T-helper 1 cell treated with Interleukin-12 subunit alpha and Interleukin-12 subunit beta and Interleukin-4 antibody, amounts not matched to agents 30 ng/mL and 1 ng/mL, for 36 hours (primary cell): ENCODE measurements around the gene ACE2. TPM values are rescaled to one million over a fixed set of nuclear protein-coding genes. Genes with fewer than 3 reads are reported as not detected.

Experiments used
- intact Hi-C: fragments of 100-400 bp; cut with micrococcal nuclease; formaldehyde crosslinking; loops from one replicate; pipeline ENCODE4 v1.15.1; 2024
- total RNA-seq: library from RNA; stranded (reverse); gene quantifications from 2 replicates; pipeline ENCODE4 v1.2.3, GENCODE V29; 2022

ACE2 gene
- total RNA-seq, 1 donor from 2014 or later: not detected

- intact Hi-C loops: no loop called here
Observed at GRCh38 chrX:15515931-15516330, 84.8 kb downstream of the ACE2 start.

DNA sequence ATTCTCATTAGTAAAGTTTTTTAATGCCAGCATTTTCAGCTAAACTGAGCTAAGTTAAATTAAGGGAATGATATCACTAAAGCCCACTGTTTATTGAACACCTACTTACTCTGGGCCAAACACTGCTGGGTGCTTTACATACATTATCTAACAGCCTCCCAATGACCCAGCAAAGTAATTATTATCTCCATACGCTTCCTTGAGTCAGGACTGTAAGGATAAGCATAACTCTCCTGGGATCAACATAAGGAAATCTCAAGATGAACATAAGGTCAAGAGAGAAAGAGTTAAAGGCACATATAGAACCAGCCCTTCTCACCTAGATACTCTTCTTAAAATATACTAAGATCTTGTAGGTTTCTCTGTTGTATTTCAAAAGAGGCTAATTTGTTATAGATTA is 86.5 kb downstream of the ACE2 start:
- intact Hi-C loops: no loop called here

- intact Hi-C loops: no loop called here
Observed at GRCh38 chrX:15512401-15512965, 88.3 kb downstream of the ACE2 start.

GRCh38 chrX:15511563-15511962 is 89.2 kb downstream of the ACE2 start:
- intact Hi-C loops: no loop called here

Other genes starting within 250 kb of the ACE2 start
- gene VEGFD, start 216.5 kb downstream of the ACE2 start, total RNA-seq: not detected in 2 replicates
- gene PIR, start 107.6 kb downstream of the ACE2 start, total RNA-seq: 9.3 and 10.7 TPM in 2 replicates
- not detected in 2 replicates for gene BMX, start 100.2 kb downstream of the ACE2 start, total RNA-seq
- gene CLTRN, start 63.8 kb upstream of the ACE2 start, total RNA-seq: not detected in 2 replicates
- 8.7 and 10.2 TPM in 2 replicates for gene CA5B, start 137.3 kb upstream of the ACE2 start, total RNA-seq
- gene ZRSR2, start 189.5 kb upstream of the ACE2 start, total RNA-seq: 22.0 and 23.4 TPM in 2 replicates